Small intestine (tissue), 7 donors: Measurements from ENCODE around the gene TUBGCP6. TPM values are rescaled to one million over a fixed set of nuclear protein-coding genes. Genes with fewer than 3 reads are reported as not detected.

Experiments
- DNase-seq, 2 donors: peaks; one replicate each; pipeline versions ENCODE4 v3.0.0 to v3.0.0-alpha.2; 2013
- FAIRE-seq: peaks from 2 replicates; lab custom pipeline; 2012; peaks lifted over from hg19 to GRCh38; lab: Jason Lieb, UNC
- H3K27ac ChIP-seq, 3 donors: one replicate each; pipeline ENCODE4 v1.5.1; 2013; ENCODE audit warnings: low read length in 2 of 3, mild to moderate bottlenecking in 2 of 3, control low read depth in 1 of 3, inconsistent platforms in 1 of 3, low read depth in 1 of 3, moderate library complexity in 1 of 3
- H3K27me3 ChIP-seq, 3 donors: one replicate each; pipeline ENCODE4 v1.6.1; 2013; ENCODE audit warnings: low read length in 3 of 3, inconsistent platforms in 1 of 3; ENCODE audit not compliant: control insufficient read depth in 3 of 3, insufficient read depth in 3 of 3
- H3K36me3 ChIP-seq, 3 donors: one replicate each; pipeline ENCODE4 v1.6.1; 2013; ENCODE audit warnings: low read length in 3 of 3, inconsistent platforms in 1 of 3, low read depth in 1 of 3, mild to moderate bottlenecking in 1 of 3, moderate library complexity in 1 of 3; ENCODE audit not compliant: control insufficient read depth in 3 of 3, insufficient read depth in 2 of 3
- H3K4me1 ChIP-seq, 3 donors: one replicate each; pipeline ENCODE4 v1.6.1; 2013; ENCODE audit warnings: low read length in 2 of 3, inconsistent platforms in 1 of 3, low read depth in 1 of 3, mild to moderate bottlenecking in 1 of 3, moderate library complexity in 1 of 3; ENCODE audit not compliant: control insufficient read depth in 3 of 3, insufficient read depth in 2 of 3
- H3K4me3 ChIP-seq, 3 donors: one replicate each; pipeline ENCODE4 v1.5.1; 2013; ENCODE audit warnings: low read length in 3 of 3, control low read depth in 1 of 3, inconsistent platforms in 1 of 3, low read depth in 1 of 3, mild to moderate bottlenecking in 1 of 3, moderate library complexity in 1 of 3
- H3K9me3 ChIP-seq, 2 donors: one replicate each; pipeline ENCODE4 v1.6.1; 2013; ENCODE audit warnings: low read depth in 1 of 2, low read length in 1 of 2; ENCODE audit not compliant: control insufficient read depth in 2 of 2, insufficient read depth in 1 of 2
- WGBS, 3 donors: extraction: QIAGEN DNeasy Blood & Tissue Kit; methylation state at CpG; one replicate each; pipeline ENCODE4 v1.1.7; 2013; 5-methylcytosine and 5-hydroxymethylcytosine counted together
- polyA plus RNA-seq, 4 donors: library from polyadenylated mRNA; stranded (reverse) in 3 of 4; unstranded in 1 of 4; fragments of 200-250 nt in 3 of 4; fragments of 120-200 nt in 1 of 4; gene quantifications; one replicate each; pipeline versions ENCODE4 v1.2.1 to v1.2.3, GENCODE V29; 2013
- donor health status: healthy with polysubstance abuse.
- donor health status: control.
- donor health status: control.
- donor health status: Bipolar disorder and iron deficiency.
- donor health status: healthy.

Gene TUBGCP6
- polyA plus RNA-seq, 4 donors: 23.0 to 55.5 (median 39.7) TPM

DNA sequence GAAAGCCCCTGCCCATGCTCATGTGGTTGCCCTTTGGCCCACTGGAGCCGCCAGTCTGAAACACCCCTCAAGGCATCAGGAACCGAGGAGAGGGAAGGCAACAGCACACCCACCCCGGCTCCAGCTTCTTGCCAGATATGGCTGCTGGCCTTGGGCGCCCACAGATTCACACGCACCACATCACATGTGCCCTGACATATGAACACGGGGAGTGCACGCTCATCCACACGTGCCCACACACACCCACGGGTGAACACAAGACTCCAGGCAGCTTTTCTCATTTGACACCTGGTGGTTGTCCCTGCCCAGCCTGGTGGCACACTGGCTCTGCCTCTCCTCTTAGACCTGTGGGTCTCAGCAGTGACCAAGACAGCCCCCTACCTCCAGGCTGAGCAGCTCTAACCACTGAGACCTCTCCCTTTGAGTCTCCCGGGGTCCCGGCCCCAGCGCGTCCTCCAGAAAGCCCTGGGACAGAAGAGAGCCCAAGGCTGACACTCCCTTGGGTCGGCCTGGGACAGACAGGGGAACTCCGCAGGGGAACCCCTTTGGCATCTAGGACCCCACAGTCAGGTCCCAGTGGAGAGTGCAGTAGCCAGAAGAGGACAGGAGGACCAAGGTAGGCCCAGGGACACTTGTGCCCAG lies 19.4 kb upstream of the TUBGCP6 start:
- WGBS, 3 donors: 64 to 80% (median 68%) methylated on average over 15 of the region's 15 CpGs
- no peak for FAIRE-seq
- no peak for DNase-seq
- Histone ChIP-seq H3K9me3 (no peaks in the 10 kb centered on the region), H3K4me1 (peaks cover 0 to 11% (median 0%) of the 10 kb centered on the region in 3 donors), H3K27me3 (peaks cover 4 to 67% (median 9%) of the 10 kb centered on the region in 3 donors), H3K4me3 (no peak overlapping the region), H3K27ac (no peak overlapping the region), H3K36me3 (no peaks in the 10 kb centered on the region)

DNA sequence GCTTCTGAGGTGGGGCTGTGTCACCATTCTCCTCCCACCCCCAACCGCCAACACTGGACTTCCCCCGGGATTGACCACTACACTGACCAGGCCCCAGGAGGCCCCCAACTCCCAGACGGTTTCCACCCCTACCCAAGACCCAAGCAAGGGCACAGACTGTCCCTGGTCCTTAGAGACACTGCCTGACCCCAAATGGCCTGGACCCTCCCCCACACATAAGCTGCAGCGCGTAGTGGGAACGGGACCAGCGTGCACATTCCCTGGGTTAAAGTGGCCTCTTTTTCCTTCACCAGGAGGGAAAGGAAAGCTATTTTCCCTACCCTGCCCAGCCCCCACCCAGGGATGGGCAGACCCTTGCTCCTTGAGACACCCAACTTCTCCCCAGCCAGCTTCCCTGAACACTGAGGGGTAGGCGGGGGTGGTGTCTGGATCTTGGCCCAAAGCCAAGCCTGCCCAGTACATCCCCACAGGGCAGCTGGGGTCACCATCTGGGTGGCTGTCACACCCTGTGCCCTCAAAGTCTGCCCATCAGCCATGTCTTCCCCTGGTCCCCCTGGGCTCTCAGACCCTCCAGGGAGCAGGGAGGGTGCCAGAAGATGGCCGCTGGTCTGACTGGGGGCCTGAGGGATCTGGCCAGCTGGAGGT lies 18.3 kb upstream of the TUBGCP6 start:
- no peak overlapping the region for H3K4me3 ChIP-seq
- H3K27me3 ChIP-seq: peaks cover 4 to 56% (median 9%) of the 10 kb centered on the region in 3 donors
- no peak for DNase-seq
- no peaks in the 10 kb centered on the region for H3K9me3 ChIP-seq
- no peak overlapping the region for H3K27ac ChIP-seq
- no peak for FAIRE-seq
- H3K36me3 ChIP-seq: no peaks in the 10 kb centered on the region
- WGBS, 3 donors: 46 to 64% (median 59%) methylated on average over 9 of the region's 9 CpGs
- H3K4me1 ChIP-seq: peaks cover 0 to 9% (median 0%) of the 10 kb centered on the region in 3 donors

DNA sequence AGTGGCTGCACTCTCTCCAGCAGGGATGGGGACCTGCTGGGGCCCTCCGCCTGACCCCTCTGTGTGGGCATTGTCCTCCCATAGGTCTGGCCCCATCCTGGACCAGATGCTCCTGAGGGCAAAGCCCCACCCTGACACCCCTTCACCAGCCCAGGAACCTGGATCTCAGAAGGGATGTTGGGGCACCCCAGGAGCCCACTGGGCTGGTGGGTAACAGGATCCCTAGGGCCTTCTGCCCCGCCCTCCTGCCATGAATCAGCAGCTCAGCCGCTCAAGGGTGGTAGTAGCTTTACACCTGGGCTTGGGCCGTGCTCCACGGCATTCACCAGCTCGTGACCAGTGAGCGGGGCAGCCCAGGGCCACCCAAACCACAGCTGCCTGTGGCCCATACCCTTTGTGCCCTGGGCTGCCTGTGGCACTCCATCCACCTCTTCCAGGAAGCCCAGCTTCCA lies 17.7 kb upstream of the TUBGCP6 start:
- no peaks in the 10 kb centered on the region for H3K9me3 ChIP-seq
- H3K4me3 ChIP-seq: no peak overlapping the region
- 33 to 58% (median 43%) methylated on average over 7 of the region's 7 CpGs for WGBS, 3 donors
- peaks cover 4 to 53% (median 9%) of the 10 kb centered on the region in 3 donors for H3K27me3 ChIP-seq
- H3K27ac ChIP-seq: no peak overlapping the region
- no peaks in the 10 kb centered on the region for H3K36me3 ChIP-seq
- FAIRE-seq (no peak), DNase-seq (no peak)
- H3K4me1 ChIP-seq: peaks cover 0 to 7% (median 0%) of the 10 kb centered on the region in 3 donors

DNA sequence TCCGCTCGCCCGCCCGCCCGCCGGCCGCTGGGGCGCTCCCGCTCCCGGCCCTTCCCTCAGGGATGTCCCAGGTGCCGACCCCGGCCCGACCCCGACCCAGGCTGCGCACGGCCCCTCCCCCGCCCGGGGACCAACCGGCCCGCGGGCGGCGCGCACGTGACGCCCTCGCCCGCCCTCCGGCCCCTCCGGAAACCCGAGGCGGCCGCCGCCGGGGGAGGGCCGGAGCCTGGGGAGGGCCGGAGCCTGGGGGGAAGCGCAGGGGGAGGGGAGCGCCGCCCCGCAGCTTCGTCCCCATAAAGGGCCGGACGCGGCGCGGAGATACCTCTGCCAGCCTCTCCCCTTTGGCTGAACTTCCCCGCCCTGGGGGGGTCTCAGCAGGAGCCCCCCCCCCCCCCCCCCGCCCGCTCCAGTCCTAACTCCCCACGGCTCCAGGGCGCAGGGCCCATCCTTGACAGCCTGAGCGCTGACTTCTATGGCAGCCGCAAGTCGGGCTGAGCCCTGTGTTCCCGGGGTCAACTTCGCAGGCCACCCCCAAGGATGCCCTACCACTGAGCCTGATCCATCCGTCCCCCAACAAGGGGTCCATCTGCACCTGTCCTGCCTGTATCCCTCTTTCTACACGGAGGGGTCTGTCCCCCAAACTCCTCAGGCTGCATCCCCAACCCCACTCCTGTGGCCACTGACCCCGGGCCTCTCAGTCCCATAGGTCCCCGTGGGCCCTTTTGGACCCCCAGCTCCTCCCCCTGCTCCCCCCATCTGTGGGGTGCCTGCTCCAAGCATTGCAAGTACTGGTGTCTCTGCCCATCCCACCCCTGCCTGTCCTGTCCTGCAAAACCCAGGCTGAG lies 17.0 kb upstream of the TUBGCP6 start, which contains the start of gene MAPK12:
Gene MAPK12, minus strand, starts transcription at position 69 of the 845 bp plus-strand sequence. CDS start 174 bp downstream, outside the sequence.
- Histone ChIP-seq H3K36me3 (no peaks in the 10 kb centered on the region), H3K4me3 (peak within 1 kb of the TSS; percentile 24 to 45 (median 38)), H3K27ac (no peak within 1 kb of the TSS), H3K9me3 (no peaks in the 10 kb centered on the region), H3K4me1 (peaks cover 0 to 4% (median 0%) of the 10 kb centered on the region in 3 donors), H3K27me3 (peaks cover 4 to 46% (median 9%) of the 10 kb centered on the region in 3 donors)
- FAIRE-seq: no peak
- no peak for DNase-seq
- 3 to 6% (median 4%) methylated on average over 22 to 61 of the region's 61 CpGs for WGBS, 3 donors

DNA sequence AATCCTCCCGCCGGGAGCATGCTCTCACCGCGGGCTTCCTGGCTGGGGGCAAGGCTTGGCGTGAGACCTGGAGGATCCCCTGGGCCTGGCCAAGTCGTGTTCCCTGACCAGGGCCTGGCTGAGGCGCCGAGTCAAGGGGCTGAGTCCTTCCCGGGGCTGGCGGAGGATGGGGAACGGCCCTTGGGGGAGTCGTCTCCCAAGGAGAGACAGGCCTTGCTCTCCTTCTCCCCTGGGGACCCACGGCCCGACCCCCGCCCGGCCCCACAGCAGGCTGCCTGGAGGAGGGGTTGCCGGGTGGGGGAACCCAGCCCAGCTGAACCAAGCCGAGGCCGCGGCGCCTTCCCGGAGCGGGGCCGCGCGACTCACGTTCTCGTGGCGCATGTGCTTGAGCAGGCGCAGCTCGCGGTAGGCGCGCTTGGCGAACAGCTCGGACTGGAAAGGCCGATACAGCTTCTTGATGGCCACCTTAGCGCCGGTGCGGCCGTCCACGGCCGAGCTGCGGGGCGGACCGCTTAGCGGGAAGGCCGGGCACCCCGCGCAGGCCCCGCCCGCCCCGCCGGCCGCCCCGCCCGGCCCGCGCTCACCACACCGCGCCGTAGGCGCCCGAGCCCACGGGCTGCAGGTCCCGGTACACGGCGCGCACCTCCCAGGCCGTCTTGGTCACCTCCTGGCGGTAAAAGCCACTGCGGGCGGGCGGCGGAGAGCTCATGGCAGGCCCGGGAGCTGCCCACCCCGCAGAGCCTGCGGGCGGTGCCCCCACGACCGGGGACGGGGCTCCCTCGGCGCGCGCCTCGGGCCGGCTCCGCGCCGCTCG lies 16.2 kb upstream of the TUBGCP6 start:
- Histone ChIP-seq H3K36me3 (peaks cover 0 to 2% (median 0%) of the 10 kb centered on the region in 3 donors), H3K4me3 (peak overlapping the region; percentile 24 to 45 (median 38)), H3K9me3 (no peaks in the 10 kb centered on the region), H3K4me1 (peaks cover 0 to 4% (median 0%) of the 10 kb centered on the region in 3 donors), H3K27me3 (peaks cover 4 to 38% (median 9%) of the 10 kb centered on the region in 3 donors), H3K27ac (no peak overlapping the region)
- 0 to 1% (median 0%) methylated on average over 34 to 92 of the region's 92 CpGs for WGBS, 3 donors
- FAIRE-seq: no peak
- DNase-seq: peak in 1 of 2 donors; percentile 69

DNA sequence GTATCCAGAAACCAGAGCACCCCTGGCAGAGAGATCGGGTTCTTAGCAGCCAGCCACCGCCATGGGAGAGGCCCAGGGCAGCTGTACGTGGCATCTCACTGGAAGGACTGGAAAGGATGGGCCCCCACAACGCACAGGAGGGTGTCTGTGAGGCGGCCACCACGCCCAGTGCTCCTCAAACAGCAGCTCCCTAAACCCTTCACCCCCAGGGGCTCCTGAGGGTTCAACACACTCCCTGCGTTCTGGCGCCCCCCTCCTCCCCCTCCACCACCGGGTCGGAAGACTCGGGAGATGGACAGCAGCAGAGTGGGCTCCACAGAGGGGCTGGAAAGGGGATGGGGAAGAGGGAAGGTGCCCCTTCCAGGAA lies 15.6 kb upstream of the TUBGCP6 start:
- WGBS, 3 donors: 0 to 28% (median 19%) methylated on average over 5 to 11 of the region's 11 CpGs
- no peaks in the 10 kb centered on the region for H3K9me3 ChIP-seq
- H3K4me1 ChIP-seq: peaks cover 0 to 4% (median 0%) of the 10 kb centered on the region in 3 donors

DNA sequence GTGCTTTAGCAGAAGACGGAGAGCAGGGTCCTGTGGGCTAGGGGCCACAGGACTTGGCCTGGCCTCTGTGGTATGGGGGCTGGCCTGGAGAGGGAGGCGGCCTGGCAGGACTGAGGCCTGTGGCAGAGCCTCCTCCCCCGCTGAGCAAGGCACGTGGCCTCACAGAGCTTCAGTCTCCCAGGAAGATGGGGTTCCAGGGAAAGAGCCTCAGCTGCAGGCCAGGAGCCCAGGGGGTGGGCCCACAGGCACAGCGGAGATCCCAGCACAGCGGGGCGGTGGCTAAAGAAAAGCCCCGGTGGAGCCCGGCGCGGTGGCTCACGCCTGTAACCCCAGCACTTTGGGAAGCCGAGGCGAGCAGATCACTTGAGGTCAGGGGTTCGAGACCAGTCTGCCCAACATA lies 14.5 kb upstream of the TUBGCP6 start:
- Histone ChIP-seq H3K4me1 (peaks cover 0 to 4% (median 0%) of the 10 kb centered on the region in 3 donors), H3K4me3 (no peak overlapping the region), H3K27me3 (peaks cover 4 to 32% (median 9%) of the 10 kb centered on the region in 3 donors), H3K27ac (no peak overlapping the region), H3K9me3 (no peaks in the 10 kb centered on the region), H3K36me3 (peaks cover 0 to 5% (median 0%) of the 10 kb centered on the region in 3 donors)
- DNase-seq (no peak), FAIRE-seq (no peak)
- 85 to 92% (median 85%) methylated on average over 15 of the region's 15 CpGs for WGBS, 3 donors

More for the DNA sequence above, 15.6 kb upstream of the TUBGCP6 start:
- Histone ChIP-seq H3K4me3 (peak overlapping the region in 1 of 3 donors; percentile 24), H3K27me3 (peaks cover 4 to 36% (median 9%) of the 10 kb centered on the region in 3 donors), H3K27ac (no peak overlapping the region), H3K36me3 (peaks cover 0 to 5% (median 0%) of the 10 kb centered on the region in 3 donors)
- FAIRE-seq: no peak
- DNase-seq: no peak
